WTC11 (cell line): ENCODE measurements around the gene INCA1.

Experiments
- TF ChIP-seq, protein P1 (sequence below): sonication (generic); formaldehyde crosslinking; IDR thresholded peaks from 2 replicates; pipeline ENCODE4 v1.8.1; 2022; ENCODE audit warnings: low read depth, missing genetic modification reagents, borderline replicate concordance
- TF ChIP-seq, protein P2 (sequence below): fragments of 200-600 bp; IDR thresholded peaks from 2 replicates; pipeline ENCODE4 v1.8.0; 2022; ENCODE audit warnings: antibody characterized with exemption
- TF ChIP-seq, protein P3 (sequence below): sonication (generic); formaldehyde crosslinking; conservative IDR thresholded peaks from 2 replicates; pipeline ENCODE4 v1.8.1; 2023; ENCODE audit warnings: mild to moderate bottlenecking, low read depth, missing genetic modification reagents, moderate library complexity

- TF ChIP-seq, protein P1, sequence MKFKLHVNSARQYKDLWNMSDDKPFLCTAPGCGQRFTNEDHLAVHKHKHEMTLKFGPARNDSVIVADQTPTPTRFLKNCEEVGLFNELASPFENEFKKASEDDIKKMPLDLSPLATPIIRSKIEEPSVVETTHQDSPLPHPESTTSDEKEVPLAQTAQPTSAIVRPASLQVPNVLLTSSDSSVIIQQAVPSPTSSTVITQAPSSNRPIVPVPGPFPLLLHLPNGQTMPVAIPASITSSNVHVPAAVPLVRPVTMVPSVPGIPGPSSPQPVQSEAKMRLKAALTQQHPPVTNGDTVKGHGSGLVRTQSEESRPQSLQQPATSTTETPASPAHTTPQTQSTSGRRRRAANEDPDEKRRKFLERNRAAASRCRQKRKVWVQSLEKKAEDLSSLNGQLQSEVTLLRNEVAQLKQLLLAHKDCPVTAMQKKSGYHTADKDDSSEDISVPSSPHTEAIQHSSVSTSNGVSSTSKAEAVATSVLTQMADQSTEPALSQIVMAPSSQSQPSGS (CRISPR knock-in tag): no peak
- TF ChIP-seq, protein P2, sequence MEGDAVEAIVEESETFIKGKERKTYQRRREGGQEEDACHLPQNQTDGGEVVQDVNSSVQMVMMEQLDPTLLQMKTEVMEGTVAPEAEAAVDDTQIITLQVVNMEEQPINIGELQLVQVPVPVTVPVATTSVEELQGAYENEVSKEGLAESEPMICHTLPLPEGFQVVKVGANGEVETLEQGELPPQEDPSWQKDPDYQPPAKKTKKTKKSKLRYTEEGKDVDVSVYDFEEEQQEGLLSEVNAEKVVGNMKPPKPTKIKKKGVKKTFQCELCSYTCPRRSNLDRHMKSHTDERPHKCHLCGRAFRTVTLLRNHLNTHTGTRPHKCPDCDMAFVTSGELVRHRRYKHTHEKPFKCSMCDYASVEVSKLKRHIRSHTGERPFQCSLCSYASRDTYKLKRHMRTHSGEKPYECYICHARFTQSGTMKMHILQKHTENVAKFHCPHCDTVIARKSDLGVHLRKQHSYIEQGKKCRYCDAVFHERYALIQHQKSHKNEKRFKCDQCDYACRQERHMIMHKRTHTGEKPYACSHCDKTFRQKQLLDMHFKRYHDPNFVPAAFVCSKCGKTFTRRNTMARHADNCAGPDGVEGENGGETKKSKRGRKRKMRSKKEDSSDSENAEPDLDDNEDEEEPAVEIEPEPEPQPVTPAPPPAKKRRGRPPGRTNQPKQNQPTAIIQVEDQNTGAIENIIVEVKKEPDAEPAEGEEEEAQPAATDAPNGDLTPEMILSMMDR: no peak
- TF ChIP-seq, protein P3, sequence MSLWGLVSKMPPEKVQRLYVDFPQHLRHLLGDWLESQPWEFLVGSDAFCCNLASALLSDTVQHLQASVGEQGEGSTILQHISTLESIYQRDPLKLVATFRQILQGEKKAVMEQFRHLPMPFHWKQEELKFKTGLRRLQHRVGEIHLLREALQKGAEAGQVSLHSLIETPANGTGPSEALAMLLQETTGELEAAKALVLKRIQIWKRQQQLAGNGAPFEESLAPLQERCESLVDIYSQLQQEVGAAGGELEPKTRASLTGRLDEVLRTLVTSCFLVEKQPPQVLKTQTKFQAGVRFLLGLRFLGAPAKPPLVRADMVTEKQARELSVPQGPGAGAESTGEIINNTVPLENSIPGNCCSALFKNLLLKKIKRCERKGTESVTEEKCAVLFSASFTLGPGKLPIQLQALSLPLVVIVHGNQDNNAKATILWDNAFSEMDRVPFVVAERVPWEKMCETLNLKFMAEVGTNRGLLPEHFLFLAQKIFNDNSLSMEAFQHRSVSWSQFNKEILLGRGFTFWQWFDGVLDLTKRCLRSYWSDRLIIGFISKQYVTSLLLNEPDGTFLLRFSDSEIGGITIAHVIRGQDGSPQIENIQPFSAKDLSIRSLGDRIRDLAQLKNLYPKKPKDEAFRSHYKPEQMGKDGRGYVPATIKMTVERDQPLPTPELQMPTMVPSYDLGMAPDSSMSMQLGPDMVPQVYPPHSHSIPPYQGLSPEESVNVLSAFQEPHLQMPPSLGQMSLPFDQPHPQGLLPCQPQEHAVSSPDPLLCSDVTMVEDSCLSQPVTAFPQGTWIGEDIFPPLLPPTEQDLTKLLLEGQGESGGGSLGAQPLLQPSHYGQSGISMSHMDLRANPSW (CRISPR knock-in tag): no peak
These were observed 48.4 kb downstream of the INCA1 start for GRCh38 chr17:4948931-4949320.
